ENCODE data around the gene GPR162. TPM values are rescaled to one million over a fixed set of nuclear protein-coding genes. Genes with fewer than 3 reads are reported as not detected.

GPR162 gene
- total RNA-seq, 2 experiments from 2014 or later: 0.25 to 0.29 TPM

GRCh38 chr12:6847676-6848075 lies 26.1 kb downstream of the GPR162 start:
- Mint-ChIP-seq H3K9me3 (no peaks in the 10 kb centered on the region), H3K4me3 (no peak overlapping the region), H3K27me3 (no peaks in the 10 kb centered on the region), H3K36me3 (ENCODE audit: low read depth) (peaks cover 39% of the 10 kb centered on the region), H3K4me1 (peaks cover 29% of the 10 kb centered on the region), H3K27ac (no peak overlapping the region)
- POLR2A ChIA-PET: no interaction called here
- no peak for DNase-seq
- CTCF ChIA-PET: interaction anchor here (1.2 to 1.8 kb wide), 4 partner anchors 11 to 20 kb away, joined by 3 to 6 read pairs (median 4); partner anchors contain the start of genes P3H3 and TPI1

DNA sequence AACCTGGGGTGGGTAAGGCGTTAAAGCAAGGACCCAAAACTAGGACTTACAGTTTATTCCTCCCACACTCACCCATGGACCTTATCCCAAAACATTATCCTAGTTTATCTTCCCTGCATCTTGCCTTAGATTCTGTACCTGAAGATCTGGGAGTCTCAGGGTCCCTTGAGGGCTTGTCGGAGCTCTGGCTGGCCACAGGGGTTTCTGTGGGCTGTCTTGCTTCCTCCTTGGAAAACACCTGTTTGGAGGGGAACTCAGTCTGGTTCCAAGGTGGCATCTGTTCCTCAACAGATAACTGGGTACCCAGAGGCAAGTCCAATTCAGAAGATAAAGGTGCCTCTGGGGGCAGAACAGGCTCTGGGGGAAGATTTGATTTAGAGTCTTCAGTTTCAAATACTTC lies 27.8 kb downstream of the GPR162 start:
- Mint-ChIP-seq H3K4me1 (peaks cover 43% of the 10 kb centered on the region), H3K36me3 (ENCODE audit: low read depth) (peaks cover 41% of the 10 kb centered on the region), H3K9me3 (no peaks in the 10 kb centered on the region), H3K27ac (peak overlapping the region; percentile 85), H3K27me3 (no peaks in the 10 kb centered on the region), H3K4me3 (peak overlapping the region; percentile 84)
- no peak for DNase-seq
- CTCF ChIA-PET: interaction anchor here (0.6 to 3.1 kb wide), 3 partner anchors 8 to 97 kb away, joined by 3 to 24 read pairs (median 7); partner anchors contain the start of genes GNB3 and MLF2
- POLR2A ChIA-PET: no interaction called here

DNA sequence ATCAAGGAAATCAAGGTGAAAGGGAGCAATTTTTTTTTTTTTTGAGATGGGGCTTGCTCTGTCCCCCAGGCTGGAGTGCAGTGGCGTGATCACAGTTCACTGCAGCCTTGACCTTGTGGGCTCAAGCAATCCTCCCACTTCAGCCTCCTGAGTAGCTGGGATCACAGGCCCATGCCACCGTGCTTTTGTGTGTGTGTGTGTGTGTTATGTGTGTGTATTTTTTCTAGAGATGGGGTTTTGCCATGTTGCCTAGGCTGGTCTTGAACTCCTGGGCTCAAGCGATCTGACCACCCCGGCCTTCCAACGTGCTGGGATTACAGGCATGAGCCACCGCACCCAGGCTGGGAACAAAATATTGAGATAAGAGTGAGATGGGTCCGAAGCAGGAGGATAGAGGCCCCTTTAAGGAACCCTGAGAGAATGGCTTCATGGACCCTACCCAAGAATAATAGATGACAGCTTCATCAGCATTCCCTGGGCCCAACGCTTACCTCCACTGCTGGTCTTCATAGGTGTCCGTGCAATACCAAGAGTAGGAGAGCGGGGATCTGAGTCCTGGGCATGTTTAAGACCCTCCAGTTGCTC lies 28.4 kb downstream of the GPR162 start:
- Mint-ChIP-seq H3K4me1 (peaks cover 48% of the 10 kb centered on the region), H3K27me3 (no peaks in the 10 kb centered on the region), H3K36me3 (ENCODE audit: low read depth) (peaks cover 45% of the 10 kb centered on the region), H3K4me3 (peak overlapping the region; percentile 84), H3K27ac (peak overlapping the region; percentile 100), H3K9me3 (no peaks in the 10 kb centered on the region)
- ChIA-PET POLR2A (no interaction called here), CTCF (interaction anchor here (0.6 to 6.2 kb wide), 8 partner anchors 8 to 97 kb away, joined by 3 to 67 read pairs (median 10); partner anchors contain the start of genes GNB3, MLF2, P3H3 and TPI1)
- no peak for DNase-seq

GRCh38 chr12:6850796-6851152 lies 29.2 kb downstream of the GPR162 start:
- ChIA-PET CTCF (interaction anchor here (0.9 to 6.2 kb wide), 12 partner anchors 9 to 97 kb away, joined by 3 to 67 read pairs (median 8); partner anchors contain the start of genes GNB3, P3H3, SPSB2 and TPI1), POLR2A (interaction anchor here (1.0 to 2.8 kb wide), 3 partner anchors 21 to 127 kb away, joined by 3 to 23 read pairs (median 5); partner anchors contain the start of genes COPS7A and SPSB2)
- peaks cover 46% of the 10 kb centered on the region for H3K36me3 Mint-ChIP-seq (ENCODE audit: low read depth)

GRCh38 chr12:6851153-6851920 lies 29.7 kb downstream of the GPR162 start, which contains the start of gene CDCA3:
Gene CDCA3 (minus strand): TSS chr12:6851286. CDS start chr12:6850952, 334 bp downstream.
- Mint-ChIP-seq H3K4me1 (peaks cover 48% of the 10 kb centered on the region), H3K4me3 (peak within 1 kb of the TSS; percentile 84), H3K27ac (peak within 1 kb of the TSS; percentile 100), H3K36me3 (ENCODE audit: low read depth) (peaks cover 45% of the 10 kb centered on the region), H3K27me3 (no peaks in the 10 kb centered on the region), H3K9me3 (no peaks in the 10 kb centered on the region)
- ChIA-PET POLR2A (interaction anchor here (0.6 to 2.8 kb wide), 11 partner anchors 11 to 404 kb away, joined by 3 to 23 read pairs (median 5); partner anchors contain the start of genes C12orf57, COPS7A, GAPDH and MLF2), CTCF (interaction anchor here (0.6 to 6.2 kb wide), 16 partner anchors 10 to 516 kb away, joined by 3 to 67 read pairs (median 4); partner anchors contain the start of genes GNB3, P3H3, SPSB2 and TPI1)
- peak; percentile 97 for DNase-seq

More at GRCh38 chr12:6850796-6851152, 29.2 kb downstream of the GPR162 start:
- H3K4me3 Mint-ChIP-seq: peak overlapping the region; percentile 84
- DNase-seq: no peak
- H3K27ac Mint-ChIP-seq: peak overlapping the region; percentile 100
- no peaks in the 10 kb centered on the region for H3K9me3 Mint-ChIP-seq
- H3K4me1 Mint-ChIP-seq: peaks cover 48% of the 10 kb centered on the region
- no peaks in the 10 kb centered on the region for H3K27me3 Mint-ChIP-seq

- peak within 1 kb of the TSS; percentile 84 for H3K4me3 Mint-ChIP-seq
- peaks cover 48% of the 10 kb centered on the region for H3K4me1 Mint-ChIP-seq
- CTCF ChIA-PET: interaction anchor here (0.6 to 6.2 kb wide), 18 partner anchors 10 to 517 kb away, joined by 3 to 67 read pairs (median 5); partner anchors contain the start of genes GNB3, GPR162, MLF2 and P3H3
- H3K36me3 Mint-ChIP-seq (ENCODE audit: low read depth): peaks cover 44% of the 10 kb centered on the region
- no peaks in the 10 kb centered on the region for H3K27me3 Mint-ChIP-seq
- POLR2A ChIA-PET: interaction anchor here (0.8 to 2.8 kb wide), 10 partner anchors 9 to 318 kb away, joined by 3 to 23 read pairs (median 6); partner anchors contain the start of genes C12orf57, COPS7A, GAPDH and MLF2
- DNase-seq: peak; percentile 99
- H3K27ac Mint-ChIP-seq: peak within 1 kb of the TSS; percentile 100
- H3K9me3 Mint-ChIP-seq: no peaks in the 10 kb centered on the region
Observed at GRCh38 chr12:6851921-6852650, 30.5 kb downstream of the GPR162 start, which contains the start of gene USP5. Gene USP5 (plus strand): TSS chr12:6852150. CDS start chr12:6852180, 30 bp downstream.

- CTCF ChIA-PET: interaction anchor here (0.6 to 6.2 kb wide), 19 partner anchors 11 to 317 kb away, joined by 3 to 67 read pairs (median 4); partner anchors contain the start of genes GNB3, GPR162, MLF2 and P3H3
- peaks cover 43% of the 10 kb centered on the region for H3K4me1 Mint-ChIP-seq
- POLR2A ChIA-PET: interaction anchor here (0.6 to 2.8 kb wide), 10 partner anchors 9 to 319 kb away, joined by 3 to 23 read pairs (median 6); partner anchors contain the start of genes C12orf57, GAPDH, MLF2 and RNU7-1
- H3K9me3 Mint-ChIP-seq: no peaks in the 10 kb centered on the region
- H3K27ac Mint-ChIP-seq: peak overlapping the region; percentile 100
- H3K36me3 Mint-ChIP-seq (ENCODE audit: low read depth): peaks cover 44% of the 10 kb centered on the region
- peak; percentile 74 for DNase-seq
- no peaks in the 10 kb centered on the region for H3K27me3 Mint-ChIP-seq
- H3K4me3 Mint-ChIP-seq: peak overlapping the region; percentile 84
Observed at GRCh38 chr12:6852651-6853354, 31.2 kb downstream of the GPR162 start.

- Mint-ChIP-seq H3K27me3 (no peaks in the 10 kb centered on the region), H3K27ac (peak overlapping the region; percentile 100), H3K4me3 (peak overlapping the region; percentile 84), H3K36me3 (ENCODE audit: low read depth) (peaks cover 42% of the 10 kb centered on the region), H3K9me3 (no peaks in the 10 kb centered on the region), H3K4me1 (peaks cover 38% of the 10 kb centered on the region)
- no peak for DNase-seq
- ChIA-PET POLR2A (interaction anchor here (1.0 to 2.8 kb wide), 4 partner anchors 14 to 38 kb away, joined by 3 to 23 read pairs (median 10); partner anchors contain the start of genes SPSB2 and TPI1), CTCF (interaction anchor here (0.8 to 6.2 kb wide), 10 partner anchors 13 to 318 kb away, joined by 3 to 67 read pairs (median 5); partner anchors contain the start of genes GPR162, MLF2, SPSB2 and TPI1)
Observed at GRCh38 chr12:6853626-6854025, 32.0 kb downstream of the GPR162 start.

- ChIA-PET CTCF (interaction anchor here (1.8 to 6.2 kb wide), 3 partner anchors 12 to 101 kb away, joined by 6 to 67 read pairs (median 55); partner anchors contain the start of genes MLF2, SPSB2 and TPI1), POLR2A (interaction anchor here (1.0 to 2.1 kb wide), 2 partner anchors 13 to 37 kb away, joined by 3 to 7 read pairs; partner anchors contain the start of gene TPI1)
- Mint-ChIP-seq H3K4me3 (no peak overlapping the region), H3K4me1 (peaks cover 36% of the 10 kb centered on the region), H3K27me3 (no peaks in the 10 kb centered on the region), H3K27ac (peak overlapping the region; percentile 100), H3K9me3 (no peaks in the 10 kb centered on the region), H3K36me3 (ENCODE audit: low read depth) (peaks cover 38% of the 10 kb centered on the region)
- DNase-seq: no peak
Observed at GRCh38 chr12:6854036-6854435, 32.4 kb downstream of the GPR162 start.

- ChIA-PET POLR2A (no interaction called here), CTCF (interaction anchor here (0.9 to 6.2 kb wide), 5 partner anchors 11 to 235 kb away, joined by 3 to 67 read pairs (median 3); partner anchors contain the start of genes SPSB2 and TPI1)
- Mint-ChIP-seq H3K9me3 (no peaks in the 10 kb centered on the region), H3K36me3 (ENCODE audit: low read depth) (peaks cover 32% of the 10 kb centered on the region), H3K4me3 (no peak overlapping the region), H3K27me3 (no peaks in the 10 kb centered on the region), H3K4me1 (peaks cover 24% of the 10 kb centered on the region), H3K27ac (no peak overlapping the region)
- DNase-seq: no peak
Observed at GRCh38 chr12:6855322-6855721, 33.7 kb downstream of the GPR162 start.

- ChIA-PET CTCF (interaction anchor here (0.6 to 2.8 kb wide), 4 partner anchors 10 to 223 kb away, joined by 3 to 13 read pairs (median 8); partner anchors contain the start of gene SPSB2), POLR2A (no interaction called here)
- Mint-ChIP-seq H3K27ac (no peak overlapping the region), H3K9me3 (no peaks in the 10 kb centered on the region), H3K27me3 (no peaks in the 10 kb centered on the region), H3K4me3 (no peak overlapping the region), H3K36me3 (ENCODE audit: low read depth) (peaks cover 54% of the 10 kb centered on the region), H3K4me1 (peaks cover 9% of the 10 kb centered on the region)
- DNase-seq: no peak
Observed at GRCh38 chr12:6858799-6859198, 37.2 kb downstream of the GPR162 start.

All from activated CD4-positive, alpha-beta T cell treated with anti-CD3 and anti-CD28 coated beads, Interleukin-2, amount 10 ng/mL, durations not matched to agents 7 days and 5 days (primary cell).